Activated T-cell treated with anti-CD3 and anti-CD28 coated beads, Interleukin-2, amount 50 U/mL, for 24 hours (primary cell): ENCODE results near the gene PCDHA9.
"Not testable (repeated sequence)": the region's sequence is repeated elsewhere in the genome, so short reads cannot be mapped to it uniquely, and the experiment has no call there.

ENCODE experiments used
- DNase-seq: peaks from one replicate; pipeline ENCODE4 v3.0.0-alpha.2; 2020
- H3K27ac Mint-ChIP-seq: 2 replicates; pipeline ENCODE4 v1.8.0; 2020; ENCODE audit warnings: mild to moderate bottlenecking, mixed read lengths
- H3K27me3 Mint-ChIP-seq: 2 replicates; pipeline ENCODE4 v1.8.0; 2020; ENCODE audit warnings: mixed read lengths
- H3K36me3 Mint-ChIP-seq: 2 replicates; pipeline ENCODE4 v1.8.0; 2020; ENCODE audit warnings: low read depth, mixed read lengths
- H3K4me1 Mint-ChIP-seq: 2 replicates; pipeline ENCODE4 v1.8.0; 2020; ENCODE audit warnings: low read depth, mixed read lengths
- H3K4me3 Mint-ChIP-seq: 2 replicates; pipeline ENCODE4 v1.8.0; 2020; ENCODE audit warnings: mild to moderate bottlenecking, moderate library complexity, mixed read lengths
- H3K9me3 Mint-ChIP-seq: 2 replicates; pipeline ENCODE4 v1.8.0; 2020; ENCODE audit warnings: mixed read lengths

Gene PCDHA9

GRCh38 chr5:140823475-140823874 lies 24.7 kb upstream of the PCDHA9 start:
- Mint-ChIP-seq H3K27ac (no peak overlapping the region), H3K4me1 (no peaks in the 10 kb centered on the region), H3K27me3 (peaks cover 37% of the 10 kb centered on the region), H3K4me3 (no peak overlapping the region), H3K9me3 (peaks cover 28% of the 10 kb centered on the region), H3K36me3 (peaks cover 12% of the 10 kb centered on the region)
- no peak for DNase-seq

- Mint-ChIP-seq H3K27me3 (peaks cover 58% of the 10 kb centered on the region), H3K4me3 (no peak within 1 kb of the TSS), H3K4me1 (no peaks in the 10 kb centered on the region), H3K36me3 (peaks cover 14% of the 10 kb centered on the region), H3K27ac (no peak within 1 kb of the TSS), H3K9me3 (peaks cover 32% of the 10 kb centered on the region)
- DNase-seq: no peak
Observed at GRCh38 chr5:140827704-140828361, 20.3 kb upstream of the PCDHA9 start, which contains the start of gene PCDHA6. Gene PCDHA6 (plus strand): TSS chr5:140827960. CDS start chr5:140828092, 132 bp downstream.

- Mint-ChIP-seq H3K9me3 (peaks cover 34% of the 10 kb centered on the region), H3K36me3 (peaks cover 14% of the 10 kb centered on the region), H3K27me3 (peaks cover 62% of the 10 kb centered on the region), H3K4me1 (no peaks in the 10 kb centered on the region), H3K4me3 (no peak overlapping the region), H3K27ac (no peak overlapping the region)
- DNase-seq: no peak
Observed at GRCh38 chr5:140828362-140828737, 19.8 kb upstream of the PCDHA9 start.

GRCh38 chr5:140829511-140830501 lies 18.4 kb upstream of the PCDHA9 start:
- not testable (repeated sequence) for DNase-seq, H3K27ac Mint-ChIP-seq, H3K4me1 Mint-ChIP-seq, H3K4me3 Mint-ChIP-seq
- Mint-ChIP-seq H3K27me3 (peaks cover 73% of the 10 kb centered on the region), H3K36me3 (peaks cover 15% of the 10 kb centered on the region), H3K9me3 (peaks cover 40% of the 10 kb centered on the region)

- peak within 1 kb of the TSS; percentile 23 for H3K27ac Mint-ChIP-seq
- H3K36me3 Mint-ChIP-seq: peaks cover 5% of the 10 kb centered on the region
- peaks cover 21% of the 10 kb centered on the region for H3K9me3 Mint-ChIP-seq
- no peak within 1 kb of the TSS for H3K4me3 Mint-ChIP-seq
- peaks cover 61% of the 10 kb centered on the region for H3K27me3 Mint-ChIP-seq
- peaks cover 5% of the 10 kb centered on the region for H3K4me1 Mint-ChIP-seq
- no peak for DNase-seq
Observed at GRCh38 chr5:140833993-140834392, 14.2 kb upstream of the PCDHA9 start, which contains the start of gene PCDHA7. Gene PCDHA7 (plus strand): TSS chr5:140834269. CDS start chr5:140834384, 115 bp downstream.

- Mint-ChIP-seq H3K27me3 (peaks cover 60% of the 10 kb centered on the region), H3K9me3 (peaks cover 24% of the 10 kb centered on the region), H3K27ac (peak overlapping the region; percentile 23)
- DNase-seq, H3K4me1 Mint-ChIP-seq, H3K36me3 Mint-ChIP-seq, H3K4me3 Mint-ChIP-seq: not testable (repeated sequence)
Observed at GRCh38 chr5:140834439-140835008, 13.7 kb upstream of the PCDHA9 start.

- H3K4me1 Mint-ChIP-seq: peaks cover 5% of the 10 kb centered on the region
- no peak for DNase-seq
- H3K27me3 Mint-ChIP-seq: peaks cover 65% of the 10 kb centered on the region
- peaks cover 27% of the 10 kb centered on the region for H3K9me3 Mint-ChIP-seq
- H3K4me3 Mint-ChIP-seq: no peak overlapping the region
- H3K36me3 Mint-ChIP-seq: peaks cover 3% of the 10 kb centered on the region
- no peak overlapping the region for H3K27ac Mint-ChIP-seq
Observed at GRCh38 chr5:140835622-140836510, 12.3 kb upstream of the PCDHA9 start.

- peaks cover 5% of the 10 kb centered on the region for H3K36me3 Mint-ChIP-seq
- H3K27me3 Mint-ChIP-seq: peaks cover 36% of the 10 kb centered on the region
- H3K4me3 Mint-ChIP-seq: no peak within 1 kb of the TSS
- no peak within 1 kb of the TSS for H3K27ac Mint-ChIP-seq
- no peak for DNase-seq
- H3K9me3 Mint-ChIP-seq: peaks cover 17% of the 10 kb centered on the region
- H3K4me1 Mint-ChIP-seq: no peaks in the 10 kb centered on the region
Observed at GRCh38 chr5:140840978-140841962, 6.9 kb upstream of the PCDHA9 start, which contains the start of gene PCDHA8. Gene PCDHA8 (plus strand): TSS chr5:140841187. CDS start chr5:140841322, 135 bp downstream.

- Mint-ChIP-seq H3K36me3 (peaks cover 5% of the 10 kb centered on the region), H3K4me3 (no peak overlapping the region)
- DNase-seq: no peak
Observed at GRCh38 chr5:140842798-140843733, 5.1 kb upstream of the PCDHA9 start.

GRCh38 chr5:140849831-140850634 lies 1.9 kb downstream of the PCDHA9 start:
- H3K36me3 Mint-ChIP-seq, H3K27ac Mint-ChIP-seq, DNase-seq, H3K4me3 Mint-ChIP-seq, H3K4me1 Mint-ChIP-seq, H3K9me3 Mint-ChIP-seq: not testable (repeated sequence)
- H3K27me3 Mint-ChIP-seq: peaks cover 18% of the 10 kb centered on the region

More at GRCh38 chr5:140842798-140843733, 5.1 kb upstream of the PCDHA9 start:
- no peak overlapping the region for H3K27ac Mint-ChIP-seq
- no peaks in the 10 kb centered on the region for H3K4me1 Mint-ChIP-seq
- H3K9me3 Mint-ChIP-seq: peaks cover 23% of the 10 kb centered on the region
- peaks cover 40% of the 10 kb centered on the region for H3K27me3 Mint-ChIP-seq

- Mint-ChIP-seq H3K9me3 (peaks cover 5% of the 10 kb centered on the region), H3K4me1 (no peaks in the 10 kb centered on the region), H3K27me3 (peaks cover 29% of the 10 kb centered on the region), H3K4me3 (no peak within 1 kb of the TSS), H3K27ac (no peak within 1 kb of the TSS), H3K36me3 (no peaks in the 10 kb centered on the region)
- DNase-seq: no peak
Observed at GRCh38 chr5:140855772-140856674, 7.8 kb downstream of the PCDHA9 start, which contains the start of gene PCDHA10. Gene PCDHA10 (plus strand): TSS chr5:140855897. CDS start chr5:140856049, 152 bp downstream.
